ENCODE measurements around the gene TROAP. TPM values are rescaled to one million over a fixed set of nuclear protein-coding genes. Genes with fewer than 3 reads are reported as not detected.

Gene TROAP
- total RNA-seq (2022) (134 and 135 TPM in 2 replicates), Bru-seq, nascent RNA (percentile 85 among the genes with signal in this experiment), BruChase-seq, experiment 1, labeled RNA remaining after a 2-hour chase (percentile 91 among the genes with signal in this experiment), BruChase-seq, experiment 2, labeled RNA remaining after a 6-hour chase (percentile 90 among the genes with signal in this experiment)
- long read RNA-seq, transcript TROAP-213 (3 exons, 778 nt): minor isoform, 16 of 149 reads
- long read RNA-seq, transcript TROAP-201 (15 exons, 2,527 nt): major isoform, 23 of 149 reads
- long read RNA-seq, transcript TROAP-202 (4 exons, 675 nt): minor isoform, 7 of 149 reads
- long read RNA-seq, transcript TROAP-207 (4 exons, 623 nt): minor isoform, 17 of 149 reads
- long read RNA-seq, partial matches to known transcripts: 27 of 149 reads
- long read RNA-seq, other reads (novel, unspliced or antisense): 53 of 149 reads

- H3K27me3 ChIP-seq (replicated peaks; ENCODE audit: control insufficient read depth, insufficient read depth, low read length): no peaks in the 10 kb centered on the region
- BruUV-seq (replicated peaks): no TSS peak
- no peak for TF ChIP-seq CTCF (IDR thresholded peaks at IDR 0.05; ENCODE audit: insufficient read depth in 1 of 2, low read depth in 1 of 2, low read length in 1 of 2, severe bottlenecking in 1 of 2, unreplicated experiment in 1 of 2)
- peak within 1 kb of the TSS; percentile 89 for H3K4me3 ChIP-seq (ENCODE audit: low read depth, low read length)
- ChIA-PET POLR2A (interaction anchor here (0.5 to 2.1 kb wide), 27 partner anchors 9 to 1309 kb away, joined by 3 to 31 read pairs (median 4); partner anchors contain the start of genes DNAJC22, PRPF40B, SPATS2 and TMBIM6), CTCF (interaction anchor here (0.6 to 4.2 kb wide), 19 partner anchors 9 to 418 kb away, joined by 3 to 72 read pairs (median 6); partner anchors contain the start of genes C1QL4, DNAJC22, SPATS2 and TMBIM6)
- peaks cover 10% of the 10 kb centered on the region; the same call in 1 of the 2 replicates for H3K4me1 ChIP-seq
- no peaks in the 10 kb centered on the region for H3K9me3 ChIP-seq
- H3K4me3 Mint-ChIP-seq (ENCODE audit: unreplicated experiment): peak within 1 kb of the TSS; percentile 99
- no peaks in the 10 kb centered on the region for H3K27me3 Mint-ChIP-seq (ENCODE audit: insufficient read depth, unreplicated experiment)
- peak; percentile 99 to 100 for DNase-seq
- peaks cover 6% of the 10 kb centered on the region for H3K4me1 Mint-ChIP-seq (ENCODE audit: low read depth, unreplicated experiment)
- no peaks in the 10 kb centered on the region for H3K9me3 Mint-ChIP-seq (ENCODE audit: unreplicated experiment)
- H3K36me3 Mint-ChIP-seq (ENCODE audit: insufficient read depth, unreplicated experiment): peaks cover 36% of the 10 kb centered on the region
- peaks cover 2% of the 10 kb centered on the region; the same call in 1 of the 2 replicates for H3K36me3 ChIP-seq (ENCODE audit: control insufficient read depth, insufficient read depth, low read length)
- intact Hi-C loops (cut with micrococcal nuclease; ENCODE audit: unreplicated experiment): loop anchor here (2.0 kb wide), 2 partner anchors 26 to 34 kb away; no protein-coding TSS in a partner anchor
- peak within 1 kb of the TSS; percentile 98 for H3K27ac Mint-ChIP-seq (ENCODE audit: unreplicated experiment)
Observed at GRCh38 chr12:49322708-49323523, at the start of gene TROAP. Gene TROAP, plus strand, starts transcription at chr12:49323255. Its CDS starts 354 bp downstream, at chr12:49323609.

- peaks cover 63% of the 10 kb centered on the region for H3K36me3 Mint-ChIP-seq (ENCODE audit: insufficient read depth, unreplicated experiment)
- no peak for DNase-seq
Observed at GRCh38 chr12:49273726-49274395, 49.2 kb upstream of the TROAP start.

More at GRCh38 chr12:49273726-49274395, 49.2 kb upstream of the TROAP start:
- Mint-ChIP-seq H3K27me3 (ENCODE audit: insufficient read depth, unreplicated experiment) (no peaks in the 10 kb centered on the region), H3K4me1 (ENCODE audit: low read depth, unreplicated experiment) (peaks cover under 1% of the 10 kb centered on the region), H3K4me3 (ENCODE audit: unreplicated experiment) (no peak overlapping the region), H3K27ac (ENCODE audit: unreplicated experiment) (no peak overlapping the region), H3K9me3 (ENCODE audit: unreplicated experiment) (no peaks in the 10 kb centered on the region)
- POLR2A ChIA-PET: no interaction called here
- no TSS peak for BruUV-seq (replicated peaks)
- intact Hi-C loops (cut with micrococcal nuclease; ENCODE audit: unreplicated experiment): no loop called here
- no peak overlapping the region for H3K4me3 ChIP-seq (ENCODE audit: low read depth, low read length)
- peaks cover 9% of the 10 kb centered on the region for H3K36me3 ChIP-seq (ENCODE audit: control insufficient read depth, insufficient read depth, low read length)
- CTCF ChIA-PET: interaction anchor here (1.9 kb wide), 1 partner anchor 23 kb away, joined by 5 read pairs; no protein-coding TSS in a partner anchor
- H3K9me3 ChIP-seq: no peaks in the 10 kb centered on the region
- TF ChIP-seq CTCF (IDR thresholded peaks at IDR 0.05; ENCODE audit: insufficient read depth in 1 of 2, low read depth in 1 of 2, low read length in 1 of 2, severe bottlenecking in 1 of 2, unreplicated experiment in 1 of 2): no peak
- peaks cover 5% of the 10 kb centered on the region for H3K4me1 ChIP-seq
- H3K27me3 ChIP-seq (replicated peaks; ENCODE audit: control insufficient read depth, insufficient read depth, low read length): no peaks in the 10 kb centered on the region
